ENCODE measurements around the gene KAT5. TPM values are rescaled to one million over a fixed set of nuclear protein-coding genes. Genes with fewer than 3 reads are reported as not detected.

The KAT5 gene
- total RNA-seq, 2 donors from 2014 or later, result 29.7 to 50.1 TPM

DNA sequence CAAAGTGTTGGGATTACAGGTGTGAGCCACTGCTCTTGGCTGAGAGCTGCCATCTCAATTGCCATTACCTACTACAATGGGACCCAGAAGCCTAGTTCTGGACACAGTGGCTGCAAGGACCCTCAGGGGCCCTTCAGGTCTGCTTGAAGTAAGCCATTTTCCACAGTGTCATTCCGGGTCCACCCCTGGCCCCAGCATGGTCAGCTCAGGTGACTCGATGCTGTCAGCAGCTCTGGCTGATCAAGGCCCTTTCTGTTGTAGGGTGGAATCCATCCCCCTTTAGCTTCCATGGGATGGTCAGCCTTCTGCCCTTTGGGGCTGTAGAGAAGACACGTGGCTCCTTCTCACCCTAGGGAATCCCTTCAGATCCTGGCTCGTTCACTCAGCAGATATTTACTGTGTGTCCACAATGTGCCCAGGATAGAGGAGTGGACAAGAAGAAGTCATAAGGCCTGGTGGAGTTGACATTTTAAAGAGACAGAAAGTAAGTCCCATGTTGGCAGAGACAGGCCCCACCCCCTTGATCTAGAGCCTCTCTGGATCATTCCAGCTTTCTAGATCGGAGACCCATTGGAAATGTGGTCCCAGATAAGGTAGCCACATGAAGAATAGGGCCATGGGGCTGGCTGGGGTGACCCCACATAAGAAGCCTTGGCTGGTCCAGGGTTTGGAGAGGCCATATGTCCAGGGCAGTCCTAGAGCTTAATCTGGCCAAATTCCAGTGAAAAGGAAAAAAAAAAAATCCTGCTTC, 15.1 kb upstream of the KAT5 start:
- Histone ChIP-seq H3K27me3 (no peaks in the 10 kb centered on the region), H3K4me1 (no peaks in the 10 kb centered on the region), H3K27ac (no peak overlapping the region), H3K4me3 (no peak overlapping the region), H3K36me3 (no peaks in the 10 kb centered on the region), H3K9me3 (no peaks in the 10 kb centered on the region)
- DNase-seq (ENCODE audit: low spot score), result no peak
- TF ChIP-seq, protein P1, sequence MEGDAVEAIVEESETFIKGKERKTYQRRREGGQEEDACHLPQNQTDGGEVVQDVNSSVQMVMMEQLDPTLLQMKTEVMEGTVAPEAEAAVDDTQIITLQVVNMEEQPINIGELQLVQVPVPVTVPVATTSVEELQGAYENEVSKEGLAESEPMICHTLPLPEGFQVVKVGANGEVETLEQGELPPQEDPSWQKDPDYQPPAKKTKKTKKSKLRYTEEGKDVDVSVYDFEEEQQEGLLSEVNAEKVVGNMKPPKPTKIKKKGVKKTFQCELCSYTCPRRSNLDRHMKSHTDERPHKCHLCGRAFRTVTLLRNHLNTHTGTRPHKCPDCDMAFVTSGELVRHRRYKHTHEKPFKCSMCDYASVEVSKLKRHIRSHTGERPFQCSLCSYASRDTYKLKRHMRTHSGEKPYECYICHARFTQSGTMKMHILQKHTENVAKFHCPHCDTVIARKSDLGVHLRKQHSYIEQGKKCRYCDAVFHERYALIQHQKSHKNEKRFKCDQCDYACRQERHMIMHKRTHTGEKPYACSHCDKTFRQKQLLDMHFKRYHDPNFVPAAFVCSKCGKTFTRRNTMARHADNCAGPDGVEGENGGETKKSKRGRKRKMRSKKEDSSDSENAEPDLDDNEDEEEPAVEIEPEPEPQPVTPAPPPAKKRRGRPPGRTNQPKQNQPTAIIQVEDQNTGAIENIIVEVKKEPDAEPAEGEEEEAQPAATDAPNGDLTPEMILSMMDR (IDR thresholded peaks at IDR 0.05), result no peak

DNA sequence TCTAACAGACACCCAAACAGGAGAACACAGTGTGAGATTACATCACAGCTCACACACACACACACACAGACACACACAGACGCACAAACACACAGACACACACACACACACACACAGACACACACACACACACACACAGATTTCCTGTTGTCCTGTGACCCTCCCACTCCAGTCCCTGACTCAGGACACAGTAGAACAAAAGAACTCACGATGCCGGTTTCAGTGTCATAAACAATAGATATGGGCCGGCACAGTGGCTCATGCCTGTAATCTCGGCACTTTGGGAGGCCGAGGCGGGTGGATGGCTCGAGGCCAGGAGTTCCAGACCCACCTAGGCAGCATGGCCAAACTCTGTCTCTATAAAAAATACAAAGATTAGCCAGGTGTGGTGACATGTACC, 13.8 kb upstream of the KAT5 start:
- TF ChIP-seq, protein P1 (IDR thresholded peaks at IDR 0.05), result no peak
- no peak overlapping the region for H3K4me3 ChIP-seq
- DNase-seq (ENCODE audit: low spot score), result no peak
- no peaks in the 10 kb centered on the region for H3K27me3 ChIP-seq
- H3K36me3 ChIP-seq, result no peaks in the 10 kb centered on the region
- no peaks in the 10 kb centered on the region for H3K9me3 ChIP-seq
- H3K4me1 ChIP-seq, result no peaks in the 10 kb centered on the region
- H3K27ac ChIP-seq, result no peak overlapping the region

DNA sequence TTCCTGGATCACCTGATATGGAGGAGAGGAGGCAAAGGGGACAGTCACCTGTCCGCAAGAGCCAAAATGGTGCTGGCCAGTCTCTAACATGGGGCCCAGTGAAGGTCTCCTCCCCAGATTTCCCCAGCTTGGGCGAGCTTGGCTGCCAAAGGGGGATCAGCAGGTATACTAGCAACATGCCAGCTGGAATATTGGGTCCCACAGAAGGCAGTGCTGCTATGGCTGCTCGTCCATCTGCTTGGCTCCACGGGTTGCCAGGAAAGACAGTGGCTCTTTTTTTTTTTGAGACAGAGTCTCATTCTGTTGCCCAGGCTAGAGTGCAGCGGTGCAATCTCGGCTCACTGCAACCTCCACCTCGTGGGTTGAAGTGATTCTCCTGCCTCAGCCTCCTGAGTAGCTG, 12.7 kb upstream of the KAT5 start:
- TF ChIP-seq, protein P1 (IDR thresholded peaks at IDR 0.05), result no peak
- no peaks in the 10 kb centered on the region for H3K27me3 ChIP-seq
- no peak overlapping the region for H3K27ac ChIP-seq
- no peaks in the 10 kb centered on the region for H3K36me3 ChIP-seq
- no peaks in the 10 kb centered on the region for H3K9me3 ChIP-seq
- no peaks in the 10 kb centered on the region for H3K4me1 ChIP-seq
- H3K4me3 ChIP-seq, result no peak overlapping the region
- DNase-seq (ENCODE audit: low spot score), result no peak

DNA sequence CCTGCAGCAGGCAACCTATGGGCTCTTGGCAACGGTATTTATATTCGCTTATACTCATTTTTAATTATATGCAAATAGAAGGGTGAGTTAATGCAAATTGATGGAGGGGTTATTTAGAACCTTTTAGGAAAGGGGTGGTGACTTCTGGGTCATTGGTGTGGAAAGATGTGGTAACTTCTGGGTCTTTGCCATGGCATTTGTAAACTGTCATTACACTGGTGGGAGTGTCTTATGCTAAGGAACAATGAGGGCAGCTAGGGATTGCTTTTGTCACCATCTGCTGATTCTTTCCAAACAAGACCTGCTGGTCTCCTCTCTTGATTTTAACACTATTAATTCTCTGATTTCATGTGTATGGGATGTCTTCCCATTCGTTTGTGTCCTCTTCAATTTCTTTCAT, 11.7 kb upstream of the KAT5 start:
- Histone ChIP-seq H3K27ac (no peak overlapping the region), H3K36me3 (no peaks in the 10 kb centered on the region), H3K4me3 (no peak overlapping the region), H3K27me3 (no peaks in the 10 kb centered on the region), H3K9me3 (no peaks in the 10 kb centered on the region), H3K4me1 (no peaks in the 10 kb centered on the region)
- TF ChIP-seq, protein P1 (IDR thresholded peaks at IDR 0.05), result no peak
- DNase-seq (ENCODE audit: low spot score), result no peak

- TF ChIP-seq, protein P1 (IDR thresholded peaks at IDR 0.05), result no peak
- DNase-seq (ENCODE audit: low spot score), result no peak
- Histone ChIP-seq H3K27ac (no peak overlapping the region), H3K4me1 (peaks cover 0 to 5% of the 10 kb centered on the region in 2 donors), H3K36me3 (no peaks in the 10 kb centered on the region), H3K27me3 (no peaks in the 10 kb centered on the region), H3K4me3 (no peak overlapping the region), H3K9me3 (no peaks in the 10 kb centered on the region)
These were observed 10.4 kb upstream of the KAT5 start for GRCh38 chr11:65701686-65702085.

DNA sequence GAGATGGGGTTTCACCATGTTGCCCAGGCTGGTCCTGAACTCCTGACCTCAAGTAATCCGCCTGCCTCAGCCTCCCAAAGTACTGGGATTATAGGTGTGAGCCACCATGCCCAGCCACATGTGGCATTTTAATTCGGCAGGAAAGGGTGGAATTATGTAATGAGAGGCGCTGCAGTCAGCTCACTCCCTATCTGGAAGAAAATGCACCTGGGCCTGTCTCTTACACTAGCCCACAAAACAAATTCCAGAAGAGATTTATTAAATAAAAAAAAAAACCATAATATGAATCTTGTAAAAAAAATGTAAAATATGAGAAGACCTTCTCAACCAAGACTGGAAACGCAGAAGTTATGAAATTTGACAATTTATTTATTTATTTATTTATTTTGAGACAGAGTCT, 8.2 kb upstream of the KAT5 start:
- Histone ChIP-seq H3K36me3 (no peaks in the 10 kb centered on the region), H3K27me3 (no peaks in the 10 kb centered on the region), H3K4me3 (no peak overlapping the region), H3K9me3 (no peaks in the 10 kb centered on the region), H3K4me1 (peaks cover 0 to 5% of the 10 kb centered on the region in 2 donors), H3K27ac (no peak overlapping the region)
- TF ChIP-seq, protein P1 (IDR thresholded peaks at IDR 0.05), result no peak
- no peak for DNase-seq (ENCODE audit: low spot score)
